ENCODE results near the gene NELFB.
A peak's percentile ranks its signal among the peaks of the same experiment; 100 is the strongest.

NELFB gene

DNA sequence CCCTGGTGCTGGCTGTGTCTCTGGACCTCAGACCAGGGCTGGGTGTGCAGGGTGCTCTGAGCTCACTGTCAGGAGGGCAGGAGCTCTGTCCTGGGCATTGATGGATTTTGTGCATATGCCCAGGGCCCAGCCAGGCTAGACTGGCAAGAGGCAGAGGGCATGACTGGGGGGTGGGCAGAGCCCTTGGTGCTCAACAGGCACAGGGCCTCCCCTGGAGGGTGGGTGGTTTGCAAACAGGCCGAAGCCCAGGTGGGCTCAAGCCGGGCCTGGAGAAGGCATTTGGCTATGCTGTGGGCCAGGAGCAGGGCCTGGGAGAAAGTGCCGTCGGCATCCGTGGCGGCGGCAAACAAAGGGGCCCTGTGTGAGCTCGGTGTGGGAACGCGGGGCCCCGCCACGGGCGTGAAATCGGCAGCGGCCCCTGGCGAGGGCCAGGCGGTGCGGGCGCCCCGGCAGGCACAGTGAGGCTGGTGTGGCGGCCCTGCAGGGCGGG is 48.8 kb downstream of the NELFB start:
- DNase-seq, result no peak

GRCh38 chr9:137304383-137305059 is 49.4 kb downstream of the NELFB start:
- DNase-seq, result no peak

DNA sequence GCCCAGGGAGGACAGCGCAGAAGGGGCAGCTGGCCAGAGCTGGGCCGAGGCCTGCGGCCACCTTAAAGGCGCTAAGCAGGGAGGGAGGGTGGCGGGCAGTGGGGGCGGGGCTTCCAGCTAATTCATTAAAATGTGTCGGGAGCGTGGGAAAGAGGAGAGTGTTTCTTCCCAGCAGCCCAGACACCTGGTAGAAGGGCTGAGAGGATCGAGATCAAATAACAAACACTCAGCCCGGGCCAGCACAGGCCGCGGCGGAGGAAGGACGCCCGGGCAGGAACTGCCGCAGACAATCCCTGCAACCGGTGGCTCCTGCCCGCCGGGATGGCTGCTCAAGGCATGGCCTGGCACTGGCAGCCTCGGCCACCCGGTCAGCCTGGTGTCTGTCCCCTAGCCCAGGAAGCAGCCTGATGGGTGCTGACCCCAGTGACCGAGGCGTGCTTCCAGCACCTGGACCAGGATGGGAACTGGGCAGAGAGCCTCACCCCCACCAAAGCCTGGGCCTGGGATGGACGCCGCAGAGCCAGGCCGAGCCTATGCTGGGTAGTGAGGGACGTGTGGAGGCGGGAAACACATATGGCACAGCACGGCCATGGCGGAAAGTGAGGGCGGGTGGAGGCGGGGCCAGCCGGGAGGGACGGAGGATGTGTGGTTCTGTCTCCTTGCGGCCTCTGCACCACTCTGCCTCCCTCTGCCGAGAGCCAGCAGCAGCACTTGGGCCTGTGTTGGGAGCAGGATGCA is 50.1 kb downstream of the NELFB start:
- DNase-seq, result peak; percentile 60 to 75 (median 72)

- DNase-seq, result no peak
These were observed 50.6 kb downstream of the NELFB start for GRCh38 chr9:137305798-137306065.

DNA sequence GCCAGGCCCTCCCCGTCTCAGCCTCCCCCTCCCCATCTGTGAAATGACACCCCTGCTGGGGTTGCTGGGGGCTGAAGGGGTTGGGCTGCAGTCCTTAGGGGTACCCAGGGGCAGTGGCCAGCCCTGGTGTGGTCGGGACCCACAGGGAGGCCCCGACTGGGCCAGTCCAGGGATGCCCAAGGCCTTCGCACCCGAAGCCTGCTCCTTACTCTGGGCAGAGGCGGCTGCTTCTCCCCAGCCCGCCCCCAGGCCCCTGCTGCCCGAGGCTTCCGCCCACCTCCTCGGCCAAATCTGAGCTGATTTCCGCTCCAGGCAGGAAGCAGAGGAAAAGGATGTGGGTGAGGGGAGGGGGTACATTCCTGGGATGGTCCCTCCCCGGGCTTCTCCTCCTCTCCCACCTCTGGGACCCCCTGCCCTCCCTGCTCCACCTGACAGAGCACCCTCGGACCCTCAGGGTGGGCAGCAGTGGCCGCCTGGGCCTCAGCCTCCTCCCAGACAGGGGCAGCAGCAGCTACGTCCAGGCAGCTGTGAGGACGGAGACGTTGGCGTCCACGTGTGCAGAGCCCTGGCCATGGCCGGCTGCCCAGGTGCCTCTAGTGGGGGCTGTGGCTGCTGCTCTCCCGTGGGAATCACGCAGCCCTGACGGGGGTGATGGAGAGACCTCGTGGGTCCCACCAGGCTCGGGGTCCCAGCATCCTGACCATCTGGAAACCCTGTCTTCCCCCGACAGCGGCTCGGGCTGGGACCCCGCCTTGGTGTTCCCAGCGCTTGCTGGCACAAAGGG is 51.1 kb downstream of the NELFB start:
- peak in 1 of 3 donors; percentile 27 for DNase-seq

DNA sequence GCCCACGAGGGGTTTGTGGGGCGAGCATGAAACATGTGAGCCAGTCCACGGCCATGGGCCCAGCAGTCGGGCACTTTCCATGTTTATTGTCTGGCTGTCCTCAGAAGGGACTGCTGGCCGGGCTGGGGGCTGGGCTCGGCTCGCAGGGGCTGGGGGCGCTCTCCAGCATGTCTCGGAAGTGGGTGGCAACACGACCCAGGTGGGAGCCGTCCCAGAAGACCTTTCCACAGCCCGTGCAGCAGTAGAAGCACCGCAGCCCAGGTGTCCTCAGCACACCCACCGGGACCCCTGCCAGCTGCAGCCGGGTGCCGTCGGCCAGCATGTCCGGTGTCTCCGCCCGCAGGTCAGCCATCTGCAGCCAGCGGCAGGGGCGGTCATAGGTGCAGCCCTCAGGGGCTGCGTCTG is 51.7 kb downstream of the NELFB start:
- DNase-seq, result no peak

DNA sequence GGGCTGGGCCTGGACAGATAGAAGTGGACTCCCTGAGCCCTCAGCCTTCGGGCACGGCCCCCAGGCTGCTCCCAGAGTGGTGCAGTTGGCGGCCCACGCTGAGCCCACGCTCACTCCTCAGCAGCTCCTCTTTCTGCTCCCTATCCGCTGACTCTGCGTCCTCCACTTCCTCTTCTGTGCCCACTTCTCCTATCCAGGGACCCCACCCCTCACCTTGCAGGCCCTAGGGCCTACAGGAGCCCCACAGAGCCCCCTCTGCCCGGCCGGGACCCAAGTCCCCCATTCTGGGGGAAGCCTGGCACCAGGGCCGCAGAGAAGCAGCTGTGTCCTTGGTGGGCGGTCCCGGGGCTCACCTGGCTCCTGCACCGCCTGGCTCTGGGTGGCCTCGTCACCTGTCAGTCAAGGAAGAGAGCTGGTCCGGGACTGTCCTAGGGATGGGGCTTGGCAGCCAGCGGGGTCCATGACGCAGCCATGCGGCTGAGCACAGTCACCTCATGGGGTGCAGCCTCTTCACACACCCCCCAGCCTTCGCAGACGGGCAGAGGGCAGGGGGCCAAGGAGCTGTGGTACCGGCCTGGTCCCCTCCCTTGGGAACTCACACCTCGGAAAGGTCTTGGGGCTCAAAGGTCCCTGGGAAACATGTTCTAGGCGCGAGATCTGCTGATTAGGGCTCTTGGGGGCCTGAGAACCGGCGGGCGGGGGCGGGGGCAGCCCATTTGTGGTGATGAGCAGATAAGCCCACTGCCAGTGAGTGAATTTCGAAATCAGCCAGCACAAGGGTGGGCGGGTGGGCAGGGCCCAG is 52.3 kb downstream of the NELFB start:
- peak; percentile 66 to 74 (median 72) for DNase-seq

GRCh38 chr9:137308057-137308619 is 53.0 kb downstream of the NELFB start:
- no peak for DNase-seq

- DNase-seq, result no peak
These were observed 54.5 kb downstream of the NELFB start for GRCh38 chr9:137309368-137310188.

DNA sequence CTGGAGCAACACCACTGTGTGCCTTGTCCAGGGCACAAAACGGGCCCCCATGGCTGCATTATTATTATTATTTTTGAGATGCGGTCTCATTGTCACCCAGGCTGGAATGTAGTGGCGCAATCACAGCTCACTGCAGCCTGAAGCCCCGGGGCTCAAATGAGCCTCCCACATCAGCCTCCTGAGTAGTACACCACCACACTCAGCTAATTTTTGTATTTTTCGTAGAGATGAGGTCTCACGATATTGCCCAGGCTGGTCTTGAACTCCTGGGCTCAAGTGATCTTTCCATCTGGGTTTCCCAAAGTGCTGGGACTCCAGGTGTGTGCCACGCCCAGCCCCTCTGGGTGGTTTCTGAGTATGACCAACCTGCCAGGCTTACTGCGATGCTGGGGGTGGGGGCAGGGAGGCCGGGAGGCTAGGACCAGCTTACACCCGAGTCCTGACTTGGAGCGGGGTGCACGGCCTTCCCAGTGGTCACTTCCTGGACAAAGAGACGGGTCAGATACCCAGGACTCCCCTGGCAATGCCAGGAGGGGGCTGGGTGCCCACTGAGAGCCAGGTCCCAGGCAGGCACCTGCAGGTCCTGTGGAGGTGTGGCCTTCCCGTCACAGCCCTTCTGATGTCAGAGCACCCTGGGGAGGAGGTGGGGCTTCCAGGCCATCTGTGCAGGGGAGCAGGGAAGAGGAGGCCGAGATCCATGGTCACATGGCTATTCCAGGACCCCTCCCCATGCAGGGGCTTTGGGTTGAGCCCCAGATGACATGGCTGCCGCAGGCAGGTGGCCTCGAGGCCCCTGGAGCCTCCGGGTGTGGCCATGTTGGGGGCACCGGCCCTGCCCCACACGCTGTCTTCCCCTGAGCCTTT is 55.3 kb downstream of the NELFB start:
- no peak for DNase-seq

DNA sequence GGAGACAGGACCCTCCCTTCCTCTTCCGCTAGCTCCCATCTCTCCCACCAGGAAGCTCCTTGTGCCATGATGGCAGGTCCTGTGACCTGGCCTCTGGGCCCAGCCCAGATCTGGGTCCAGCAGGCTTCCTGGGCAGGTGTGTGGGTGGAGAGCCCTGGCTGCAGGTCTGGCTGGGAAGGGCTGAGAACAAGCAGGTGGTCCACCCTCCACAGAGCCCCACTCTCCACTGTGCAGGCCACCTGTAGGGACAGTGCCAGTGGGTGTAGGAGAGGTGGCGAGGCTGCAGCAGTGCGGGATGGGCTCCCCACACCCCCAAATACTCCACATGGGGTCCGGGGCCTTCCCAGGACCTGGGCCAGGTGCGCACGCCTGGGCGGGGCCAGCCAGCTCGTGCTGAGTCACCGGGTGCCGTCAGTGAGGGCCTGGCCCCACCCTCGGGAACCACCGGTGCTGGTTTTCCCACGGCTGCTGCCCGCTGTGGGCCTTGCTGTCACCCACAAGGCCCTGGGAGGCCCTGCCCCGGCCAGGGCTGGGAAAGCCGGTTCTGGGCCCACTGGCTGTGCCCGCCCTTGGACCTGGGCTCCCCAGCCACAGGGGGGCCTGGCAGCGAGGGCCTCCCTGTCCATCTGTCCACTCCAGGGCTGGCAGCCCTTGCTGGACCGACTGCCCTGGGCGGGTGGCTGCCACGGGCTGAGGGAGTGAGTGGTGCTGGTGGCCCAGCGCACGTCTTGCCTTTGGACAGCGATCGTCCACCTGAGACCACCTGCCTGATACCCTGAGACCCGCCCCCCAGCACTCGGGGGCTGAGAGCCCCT is 56.3 kb downstream of the NELFB start:
- DNase-seq, result peak in 2 of 3 donors; percentile 27 to 46

GRCh38 chr9:137311986-137312851 is 57.1 kb downstream of the NELFB start:
- no peak for DNase-seq

- DNase-seq, result no peak
These were observed 57.8 kb downstream of the NELFB start for GRCh38 chr9:137312852-137313325.

- DNase-seq, result no peak
These were observed 58.3 kb downstream of the NELFB start for GRCh38 chr9:137313326-137313936.

- DNase-seq, result no peak
These were observed 58.9 kb downstream of the NELFB start for GRCh38 chr9:137313956-137314560.

GRCh38 chr9:137314561-137315560 is 59.7 kb downstream of the NELFB start:
- DNase-seq, result no peak
